Small intestine (tissue), 7 donors: ENCODE data around the gene EEF1AKMT4. TPM values are rescaled to one million over a fixed set of nuclear protein-coding genes. Genes with fewer than 3 reads are reported as not detected.
A peak's percentile ranks its signal among the peaks of the same experiment; 100 is the strongest.

Experiments
- DNase-seq, 2 donors: peaks; one replicate each; pipeline versions ENCODE4 v3.0.0 to v3.0.0-alpha.2; 2013
- FAIRE-seq: peaks from 2 replicates; lab custom pipeline; 2012; peaks lifted over from hg19 to GRCh38; lab: Jason Lieb, UNC
- H3K27ac ChIP-seq, 3 donors: one replicate each; pipeline ENCODE4 v1.5.1; 2013; ENCODE audit warnings: low read length in 2 of 3, mild to moderate bottlenecking in 2 of 3, control low read depth in 1 of 3, inconsistent platforms in 1 of 3, low read depth in 1 of 3, moderate library complexity in 1 of 3
- H3K27me3 ChIP-seq, 3 donors: one replicate each; pipeline ENCODE4 v1.6.1; 2013; ENCODE audit warnings: low read length in 3 of 3, inconsistent platforms in 1 of 3; ENCODE audit not compliant: control insufficient read depth in 3 of 3, insufficient read depth in 3 of 3
- H3K36me3 ChIP-seq, 3 donors: one replicate each; pipeline ENCODE4 v1.6.1; 2013; ENCODE audit warnings: low read length in 3 of 3, inconsistent platforms in 1 of 3, low read depth in 1 of 3, mild to moderate bottlenecking in 1 of 3, moderate library complexity in 1 of 3; ENCODE audit not compliant: control insufficient read depth in 3 of 3, insufficient read depth in 2 of 3
- H3K4me1 ChIP-seq, 3 donors: one replicate each; pipeline ENCODE4 v1.6.1; 2013; ENCODE audit warnings: low read length in 2 of 3, inconsistent platforms in 1 of 3, low read depth in 1 of 3, mild to moderate bottlenecking in 1 of 3, moderate library complexity in 1 of 3; ENCODE audit not compliant: control insufficient read depth in 3 of 3, insufficient read depth in 2 of 3
- H3K4me3 ChIP-seq, 3 donors: one replicate each; pipeline ENCODE4 v1.5.1; 2013; ENCODE audit warnings: low read length in 3 of 3, control low read depth in 1 of 3, inconsistent platforms in 1 of 3, low read depth in 1 of 3, mild to moderate bottlenecking in 1 of 3, moderate library complexity in 1 of 3
- H3K9me3 ChIP-seq, 2 donors: one replicate each; pipeline ENCODE4 v1.6.1; 2013; ENCODE audit warnings: low read depth in 1 of 2, low read length in 1 of 2; ENCODE audit not compliant: control insufficient read depth in 2 of 2, insufficient read depth in 1 of 2
- WGBS, 3 donors: extraction: QIAGEN DNeasy Blood & Tissue Kit; methylation state at CpG; one replicate each; pipeline ENCODE4 v1.1.7; 2013; 5-methylcytosine and 5-hydroxymethylcytosine counted together
- polyA plus RNA-seq, 4 donors: library from polyadenylated mRNA; stranded (reverse) in 3 of 4; unstranded in 1 of 4; fragments of 200-250 nt in 3 of 4; fragments of 120-200 nt in 1 of 4; gene quantifications; one replicate each; pipeline versions ENCODE4 v1.2.1 to v1.2.3, GENCODE V29; 2013
- donor health status: healthy with polysubstance abuse.
- donor health status: control.
- donor health status: control.
- donor health status: Bipolar disorder and iron deficiency.
- donor health status: healthy.

Gene EEF1AKMT4
- polyA plus RNA-seq, 4 donors = 4.9 to 9.7 (median 8.1) TPM

DNA sequence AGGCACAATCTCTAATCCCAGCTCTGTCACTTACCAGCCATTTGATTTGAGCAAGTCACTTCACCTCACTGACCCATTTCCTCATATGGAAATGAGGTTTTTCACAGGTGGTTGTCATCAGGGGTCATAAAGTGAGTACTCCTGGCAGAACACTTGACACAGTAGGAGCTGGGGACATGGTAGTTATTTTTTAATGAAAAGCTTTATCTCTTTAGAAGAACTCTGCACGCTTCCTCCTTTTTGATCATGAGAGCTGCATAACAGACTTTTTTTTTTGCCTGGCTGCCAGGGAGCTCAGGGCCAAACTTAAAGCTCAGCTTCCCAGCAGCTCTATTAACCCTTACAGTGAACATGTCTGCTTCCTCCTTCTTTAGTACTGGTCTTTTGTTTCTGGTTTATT is 11.7 kb upstream of the EEF1AKMT4 start:
- peaks cover 0 to 2% of the 10 kb centered on the region in 2 donors for H3K9me3 ChIP-seq
- FAIRE-seq = no peak
- H3K27me3 ChIP-seq = peaks cover 0 to 16% (median 0%) of the 10 kb centered on the region in 3 donors
- no peak overlapping the region for H3K27ac ChIP-seq
- WGBS, 3 donors = 0 to 18% (median 0%) methylated on average over 1 of the region's 1 CpG
- DNase-seq = no peak
- H3K4me1 ChIP-seq = peaks cover 0 to 4% (median 0%) of the 10 kb centered on the region in 3 donors
- H3K4me3 ChIP-seq = no peak overlapping the region
- H3K36me3 ChIP-seq = peaks cover 0 to 9% (median under 1%) of the 10 kb centered on the region in 3 donors

DNA sequence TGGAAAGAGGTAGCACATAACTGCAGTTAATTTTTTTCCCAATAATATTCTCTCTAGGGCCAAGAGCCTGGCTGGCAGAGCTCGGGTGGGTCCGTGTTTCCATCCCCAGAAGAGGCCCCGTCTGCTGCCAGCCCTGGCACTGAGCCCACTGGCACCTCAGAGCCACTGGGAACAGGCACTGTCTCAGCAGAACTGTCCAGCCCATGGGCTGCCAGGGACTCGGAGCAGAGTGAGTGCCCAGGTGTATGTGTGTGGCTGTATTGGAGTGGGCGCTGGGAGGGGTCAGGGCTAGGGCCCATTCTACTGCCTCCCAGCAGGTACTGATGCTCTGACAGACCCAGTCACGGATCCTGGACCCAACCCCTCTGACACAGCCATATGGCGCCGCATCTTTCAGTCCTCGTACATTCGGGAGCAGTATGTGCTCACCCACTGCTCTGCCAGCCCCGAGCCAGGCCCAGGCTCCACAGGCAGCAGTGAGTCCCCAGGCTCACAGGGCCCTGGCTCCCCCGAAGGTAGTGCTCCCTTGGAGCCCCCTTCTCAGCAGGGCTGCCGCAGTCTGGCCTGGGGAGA is 11.1 kb upstream of the EEF1AKMT4 start:
- no peak overlapping the region for H3K27ac ChIP-seq
- H3K9me3 ChIP-seq = peaks cover 0 to 2% of the 10 kb centered on the region in 2 donors
- H3K4me1 ChIP-seq = peaks cover 0 to 4% (median 0%) of the 10 kb centered on the region in 3 donors
- FAIRE-seq (no peak), DNase-seq (no peak)
- no peak overlapping the region for H3K4me3 ChIP-seq
- H3K36me3 ChIP-seq = peaks cover 0 to 11% (median 4%) of the 10 kb centered on the region in 3 donors
- WGBS, 3 donors = 58 to 76% (median 75%) methylated on average over 10 to 13 of the region's 13 CpGs
- H3K27me3 ChIP-seq = peaks cover 0 to 14% (median 0%) of the 10 kb centered on the region in 3 donors

DNA sequence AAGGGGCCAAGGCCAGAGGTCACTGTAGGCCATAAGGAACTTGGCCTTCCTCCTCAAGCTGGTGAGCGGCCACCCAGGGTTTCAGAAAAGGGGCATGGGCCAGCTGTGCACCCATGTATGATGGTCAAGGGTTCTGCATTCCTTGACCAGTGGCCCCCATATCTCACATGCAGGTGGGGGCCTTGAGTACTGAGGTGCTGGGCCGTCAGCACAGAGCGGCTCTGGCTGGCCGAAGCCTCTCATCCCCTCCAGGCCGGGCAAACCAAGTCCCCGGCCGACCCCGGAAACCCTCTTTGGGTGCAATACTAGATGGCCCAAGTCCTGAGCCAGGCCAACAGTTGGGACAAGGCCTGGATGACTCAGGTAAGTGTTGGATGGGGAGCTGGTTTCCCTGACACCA is 10.3 kb upstream of the EEF1AKMT4 start:
- FAIRE-seq (no peak), DNase-seq (no peak)
- H3K9me3 ChIP-seq = peaks cover 0 to 2% of the 10 kb centered on the region in 2 donors
- peaks cover 0 to 11% (median 0%) of the 10 kb centered on the region in 3 donors for H3K27me3 ChIP-seq
- peaks cover 4 to 20% (median 8%) of the 10 kb centered on the region in 3 donors for H3K36me3 ChIP-seq
- peaks cover 0 to 4% (median 0%) of the 10 kb centered on the region in 3 donors for H3K4me1 ChIP-seq
- H3K4me3 ChIP-seq = no peak overlapping the region
- no peak overlapping the region for H3K27ac ChIP-seq
- WGBS, 3 donors = 92 to 94% (median 93%) methylated on average over 8 of the region's 8 CpGs

DNA sequence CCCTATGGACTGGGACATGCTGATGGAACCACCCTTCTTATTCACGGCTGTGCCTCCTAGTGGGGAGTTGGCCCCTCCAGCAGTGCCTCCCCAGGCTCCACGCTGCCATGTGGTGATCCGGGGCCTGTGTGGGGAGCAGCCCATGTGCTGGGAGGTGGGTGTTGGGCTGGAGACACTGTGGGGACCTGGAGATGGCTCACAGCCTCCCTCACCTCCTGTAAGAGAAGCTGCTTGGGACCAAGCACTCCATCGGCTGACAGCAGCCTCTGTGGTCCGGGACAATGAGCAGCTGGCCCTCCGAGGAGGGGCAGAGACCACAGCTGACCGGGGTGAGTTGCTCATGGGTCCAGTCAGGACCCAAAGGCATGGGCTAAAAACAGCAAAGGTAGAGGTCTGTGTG is 9.8 kb upstream of the EEF1AKMT4 start:
- DNase-seq = no peak
- Histone ChIP-seq H3K27ac (no peak overlapping the region), H3K9me3 (peaks cover 0 to 2% of the 10 kb centered on the region in 2 donors), H3K4me1 (peaks cover 0 to 4% (median 0%) of the 10 kb centered on the region in 3 donors), H3K4me3 (no peak overlapping the region), H3K36me3 (peaks cover 5 to 25% (median 8%) of the 10 kb centered on the region in 3 donors), H3K27me3 (peaks cover 0 to 11% (median 0%) of the 10 kb centered on the region in 3 donors)
- 79 to 82% (median 80%) methylated on average over 7 of the region's 7 CpGs for WGBS, 3 donors
- no peak for FAIRE-seq

DNA sequence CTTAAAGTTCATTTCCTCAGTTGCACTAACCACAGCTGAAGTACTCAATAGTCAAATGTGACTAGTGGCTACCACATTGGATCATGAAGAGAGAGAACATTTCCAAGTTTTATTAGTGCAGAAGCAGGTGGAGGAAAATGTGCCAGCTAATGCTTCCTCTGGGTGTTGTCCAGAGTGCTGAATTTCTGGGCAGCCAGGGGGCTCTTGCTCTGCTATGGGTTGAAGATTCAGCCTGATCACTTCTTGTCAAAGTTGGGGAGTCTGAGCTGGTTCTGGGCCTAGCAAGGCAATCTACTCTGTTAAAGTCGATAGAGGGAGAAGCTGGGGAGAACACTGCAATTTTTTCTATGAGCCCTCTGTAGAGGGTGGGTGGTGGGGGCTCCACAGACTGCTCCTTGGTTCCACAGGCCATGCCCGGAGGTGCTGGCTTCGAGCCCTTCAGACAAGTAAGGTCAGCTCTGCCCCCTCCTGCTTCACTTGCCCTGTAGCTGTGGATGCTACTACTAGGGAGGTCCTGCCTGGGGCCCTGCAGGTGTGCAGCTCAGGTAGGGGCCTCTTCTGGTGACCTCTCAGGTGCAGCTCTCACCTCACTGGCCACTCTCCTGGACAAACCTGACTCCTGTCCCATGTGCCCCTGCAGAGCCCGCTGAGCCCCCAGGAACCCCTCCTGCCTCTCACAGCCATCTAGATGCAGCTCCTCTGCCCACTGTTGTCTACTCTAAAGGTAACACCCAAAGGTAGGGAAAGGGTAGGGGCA is 8.9 kb upstream of the EEF1AKMT4 start:
- WGBS, 3 donors = 70 to 75% (median 72%) methylated on average over 4 of the region's 4 CpGs
- DNase-seq = no peak
- Histone ChIP-seq H3K9me3 (peaks cover 0 to 2% of the 10 kb centered on the region in 2 donors), H3K27me3 (peaks cover 0 to 8% (median 0%) of the 10 kb centered on the region in 3 donors), H3K4me1 (peaks cover 0 to 4% (median 0%) of the 10 kb centered on the region in 3 donors), H3K36me3 (peaks cover 9 to 34% (median 15%) of the 10 kb centered on the region in 3 donors), H3K27ac (no peak overlapping the region), H3K4me3 (no peak overlapping the region)
- no peak for FAIRE-seq

DNA sequence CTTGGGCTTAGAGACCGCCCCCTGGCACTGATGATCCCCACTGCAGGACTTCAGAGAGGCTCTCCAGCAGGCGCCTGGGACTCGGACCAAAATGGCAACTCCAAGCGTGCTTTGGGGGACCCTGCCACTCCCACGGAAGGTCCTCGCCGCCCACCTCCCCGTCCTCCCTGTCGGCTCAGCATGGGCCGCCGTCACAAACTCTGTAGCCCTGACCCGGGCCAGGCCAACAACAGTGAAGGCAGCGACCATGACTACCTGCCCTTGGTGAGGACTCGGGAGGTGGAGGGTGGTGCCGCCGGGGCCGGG is 8.4 kb upstream of the EEF1AKMT4 start:
- 15 to 35% (median 24%) methylated on average over 17 of the region's 17 CpGs for WGBS, 3 donors
- H3K27ac ChIP-seq = no peak overlapping the region

DNA sequence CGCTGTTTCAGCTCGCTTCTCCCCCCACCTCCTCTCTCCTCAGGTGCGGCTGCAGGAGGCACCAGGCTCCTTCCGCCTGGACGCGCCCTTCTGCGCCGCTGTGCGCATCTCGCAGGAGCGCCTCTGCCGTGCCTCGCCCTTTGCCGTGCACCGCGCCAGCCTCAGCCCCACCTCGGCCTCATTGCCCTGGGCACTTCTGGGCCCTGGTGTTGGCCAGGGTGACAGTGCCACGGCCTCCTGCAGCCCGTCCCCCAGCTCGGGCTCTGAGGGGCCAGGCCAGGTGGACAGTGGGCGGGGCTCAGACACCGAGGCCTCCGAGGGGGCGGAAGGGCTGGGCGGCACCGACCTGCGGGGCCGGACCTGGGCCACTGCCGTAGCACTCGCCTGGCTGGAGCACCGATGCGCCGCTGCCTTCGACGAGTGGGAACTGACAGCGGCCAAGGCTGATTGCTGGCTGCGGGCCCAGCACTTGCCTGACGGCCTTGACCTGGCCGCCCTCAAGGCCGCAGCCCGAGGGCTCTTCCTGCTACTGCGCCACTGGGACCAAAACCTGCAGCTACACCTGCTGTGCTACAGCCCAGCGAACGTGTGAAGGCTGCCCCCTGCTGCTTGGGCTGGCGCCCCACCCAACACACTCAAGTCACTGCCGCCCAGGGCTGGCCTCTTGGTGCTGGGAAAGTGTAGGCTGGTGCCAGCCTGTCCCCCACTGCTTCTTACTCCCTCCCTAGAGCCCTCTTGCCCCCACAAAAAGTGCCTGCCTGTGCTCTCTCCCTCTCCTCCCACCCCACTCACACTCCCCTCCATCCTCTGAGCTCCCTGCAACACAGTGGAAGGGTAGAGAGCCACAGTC is 7.8 kb upstream of the EEF1AKMT4 start:
- WGBS, 3 donors = 9 to 41% (median 27%) methylated on average over 38 to 46 of the region's 46 CpGs
- Histone ChIP-seq H3K27ac (peak overlapping the region in 1 of 3 donors; percentile 5), H3K4me3 (peak overlapping the region in 2 of 3 donors; percentile 19 to 25)

More for the DNA sequence above, 8.4 kb upstream of the EEF1AKMT4 start:
- DNase-seq (no peak), FAIRE-seq (no peak)
- H3K4me3 ChIP-seq = peak overlapping the region in 2 of 3 donors; percentile 19 to 25
- peaks cover 9 to 35% (median 17%) of the 10 kb centered on the region in 3 donors for H3K36me3 ChIP-seq
- H3K9me3 ChIP-seq = peaks cover 0 to 2% of the 10 kb centered on the region in 2 donors
- peaks cover 0 to 6% (median 0%) of the 10 kb centered on the region in 3 donors for H3K27me3 ChIP-seq
- H3K4me1 ChIP-seq = peaks cover 0 to 4% (median 0%) of the 10 kb centered on the region in 3 donors

DNA sequence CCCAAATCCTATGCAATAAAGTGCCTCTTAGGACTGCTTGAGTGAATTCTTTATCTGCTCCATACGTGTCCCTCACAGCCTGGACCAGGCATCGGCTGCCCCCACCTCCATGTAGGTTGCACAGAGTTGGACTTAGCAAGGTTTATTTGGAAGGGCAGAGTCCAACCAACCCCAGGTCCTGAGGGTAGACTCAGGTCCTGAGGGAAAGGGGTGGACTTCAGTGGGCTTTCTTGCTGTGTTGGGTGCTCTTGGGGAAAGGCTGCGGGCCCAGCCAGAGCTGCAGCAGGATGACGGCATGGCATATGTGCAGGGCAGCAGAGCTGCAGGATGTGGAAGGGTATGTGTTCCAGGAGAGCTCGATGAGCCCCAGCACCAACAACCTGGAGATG is 7.2 kb upstream of the EEF1AKMT4 start:
- WGBS, 3 donors = 72 to 80% (median 76%) methylated on average over 5 of the region's 5 CpGs
- Histone ChIP-seq H3K4me3 (no peak overlapping the region), H3K27ac (peak overlapping the region in 1 of 3 donors; percentile 5), H3K36me3 (peaks cover 9 to 35% (median 17%) of the 10 kb centered on the region in 3 donors), H3K4me1 (peaks cover 0 to 4% (median 0%) of the 10 kb centered on the region in 3 donors), H3K27me3 (no peaks in the 10 kb centered on the region), H3K9me3 (peaks cover 0 to 2% of the 10 kb centered on the region in 2 donors)
- no peak for DNase-seq
- FAIRE-seq = no peak

More for the DNA sequence above, 7.8 kb upstream of the EEF1AKMT4 start:
- peaks cover 0 to 4% (median 0%) of the 10 kb centered on the region in 3 donors for H3K4me1 ChIP-seq
- FAIRE-seq (no peak), DNase-seq (peak; percentile 75 to 85)
- peaks cover 0 to 6% (median 0%) of the 10 kb centered on the region in 3 donors for H3K27me3 ChIP-seq
- peaks cover 9 to 35% (median 17%) of the 10 kb centered on the region in 3 donors for H3K36me3 ChIP-seq
- peaks cover 0 to 2% of the 10 kb centered on the region in 2 donors for H3K9me3 ChIP-seq
